Activated naive CD8-positive, alpha-beta T cell treated with anti-CD3 and anti-CD28 coated beads for 36 hours (primary cell): ENCODE data around the gene GPR22. TPM values are rescaled to one million over a fixed set of nuclear protein-coding genes. Genes with fewer than 3 reads are reported as not detected.

Experiments used
- DNase-seq: peaks from one replicate; pipeline ENCODE4 v3.0.0; 2021
- H3K27ac Mint-ChIP-seq: one replicate; pipeline ENCODE4 v1.8.0; 2022; ENCODE audit warnings: mild to moderate bottlenecking, moderate library complexity, mixed read lengths
- H3K27me3 Mint-ChIP-seq: one replicate; pipeline ENCODE4 v1.8.0; 2022; ENCODE audit warnings: mild to moderate bottlenecking, mixed read lengths
- H3K36me3 Mint-ChIP-seq: one replicate; pipeline ENCODE4 v1.8.0; 2021; ENCODE audit warnings: mild to moderate bottlenecking, mixed read lengths
- H3K4me1 Mint-ChIP-seq: one replicate; pipeline ENCODE4 v1.8.0; 2021; ENCODE audit warnings: mixed read lengths
- H3K4me3 Mint-ChIP-seq: one replicate; pipeline ENCODE4 v1.8.0; 2022; ENCODE audit warnings: mild to moderate bottlenecking, moderate library complexity, mixed read lengths
- H3K9me3 Mint-ChIP-seq: one replicate; pipeline ENCODE4 v1.8.0; 2022; ENCODE audit warnings: mixed read lengths
- total RNA-seq, 2 experiments: library from RNA; stranded (reverse); gene quantifications; one replicate each; pipeline ENCODE4 v1.2.3, GENCODE V29; 2021

Gene GPR22, protein sequence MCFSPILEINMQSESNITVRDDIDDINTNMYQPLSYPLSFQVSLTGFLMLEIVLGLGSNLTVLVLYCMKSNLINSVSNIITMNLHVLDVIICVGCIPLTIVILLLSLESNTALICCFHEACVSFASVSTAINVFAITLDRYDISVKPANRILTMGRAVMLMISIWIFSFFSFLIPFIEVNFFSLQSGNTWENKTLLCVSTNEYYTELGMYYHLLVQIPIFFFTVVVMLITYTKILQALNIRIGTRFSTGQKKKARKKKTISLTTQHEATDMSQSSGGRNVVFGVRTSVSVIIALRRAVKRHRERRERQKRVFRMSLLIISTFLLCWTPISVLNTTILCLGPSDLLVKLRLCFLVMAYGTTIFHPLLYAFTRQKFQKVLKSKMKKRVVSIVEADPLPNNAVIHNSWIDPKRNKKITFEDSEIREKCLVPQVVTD
- total RNA-seq, result not detected

DNA sequence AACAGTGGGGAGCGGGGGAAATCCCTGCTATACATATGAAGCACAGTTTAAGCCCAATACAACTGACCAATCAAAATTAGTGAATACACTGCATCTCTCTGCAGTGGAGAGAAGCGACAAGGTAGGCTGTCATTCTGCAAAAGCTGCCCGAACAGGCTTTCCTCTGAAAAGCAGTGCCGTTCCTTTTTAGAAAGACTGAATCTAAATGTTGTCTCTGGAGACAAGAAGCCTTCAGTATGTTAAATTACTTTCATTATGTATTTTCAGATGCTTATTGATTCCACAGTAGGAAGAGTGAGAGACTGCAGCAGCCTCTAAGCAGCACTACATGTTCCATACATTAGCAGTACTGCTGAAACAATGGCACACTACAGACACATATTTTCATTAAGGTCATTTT is at the start of gene GPR22:
Gene GPR22 (plus strand): TSS at position 129 of the 400 bp plus-strand sequence. CDS start 4,004 bp downstream, outside the sequence.
- peaks cover 7% of the 10 kb centered on the region for H3K4me1 Mint-ChIP-seq
- no peak within 1 kb of the TSS for H3K4me3 Mint-ChIP-seq
- H3K27ac Mint-ChIP-seq, result no peak within 1 kb of the TSS
- H3K36me3 Mint-ChIP-seq, result peaks cover 4% of the 10 kb centered on the region
- no peaks in the 10 kb centered on the region for H3K27me3 Mint-ChIP-seq
- no peak for DNase-seq
- H3K9me3 Mint-ChIP-seq, result no peaks in the 10 kb centered on the region

DNA sequence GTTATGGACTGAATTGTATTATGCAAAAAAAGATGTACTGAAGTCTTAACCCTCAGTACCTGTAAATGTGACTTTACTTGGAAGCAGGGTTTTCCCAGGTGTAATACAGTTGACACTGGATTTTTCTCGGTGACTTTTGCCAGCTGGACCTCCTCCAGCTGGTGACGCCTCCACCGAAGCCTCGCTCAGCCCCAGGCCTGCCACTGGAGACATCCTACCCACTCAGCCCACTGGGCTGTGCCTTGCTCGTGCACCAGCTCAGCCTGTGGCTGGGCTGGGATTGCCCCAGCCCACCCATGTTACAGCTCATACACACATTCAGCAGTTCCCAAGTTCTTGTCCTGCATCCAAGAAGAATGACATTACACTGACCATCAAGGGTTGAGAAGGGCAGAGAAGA is 42.4 kb upstream of the GPR22 start:
- H3K27ac Mint-ChIP-seq, result no peak overlapping the region

DNA sequence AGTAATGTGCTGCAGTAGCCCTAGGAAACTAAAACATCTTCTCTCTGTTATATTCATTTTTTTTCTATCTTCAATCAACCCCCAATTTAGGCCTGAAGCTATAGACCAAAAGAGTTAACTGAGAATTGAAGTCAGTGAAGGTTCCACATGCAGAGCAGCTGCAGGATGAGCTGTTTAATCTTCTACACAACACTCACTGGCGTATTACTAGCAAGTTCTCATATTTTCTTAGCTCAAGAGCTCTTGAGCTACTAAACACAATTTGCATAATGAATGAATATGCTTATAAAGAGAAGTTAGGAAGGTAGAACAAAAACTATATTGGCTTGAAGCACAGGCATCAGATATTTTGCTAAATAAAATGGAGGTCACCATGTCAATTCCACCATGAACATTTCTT is 41.2 kb upstream of the GPR22 start:
- no peak for DNase-seq
- peaks cover 5% of the 10 kb centered on the region for H3K9me3 Mint-ChIP-seq
- no peak overlapping the region for H3K27ac Mint-ChIP-seq
- H3K27me3 Mint-ChIP-seq, result no peaks in the 10 kb centered on the region
- no peak overlapping the region for H3K4me3 Mint-ChIP-seq
- H3K4me1 Mint-ChIP-seq, result peaks cover 7% of the 10 kb centered on the region
- H3K36me3 Mint-ChIP-seq, result peaks cover 33% of the 10 kb centered on the region

More for the DNA sequence above, 42.4 kb upstream of the GPR22 start:
- no peaks in the 10 kb centered on the region for H3K27me3 Mint-ChIP-seq
- peaks cover 26% of the 10 kb centered on the region for H3K36me3 Mint-ChIP-seq
- H3K4me1 Mint-ChIP-seq, result peaks cover 7% of the 10 kb centered on the region
- DNase-seq, result no peak
- no peak overlapping the region for H3K4me3 Mint-ChIP-seq
- peaks cover 5% of the 10 kb centered on the region for H3K9me3 Mint-ChIP-seq

DNA sequence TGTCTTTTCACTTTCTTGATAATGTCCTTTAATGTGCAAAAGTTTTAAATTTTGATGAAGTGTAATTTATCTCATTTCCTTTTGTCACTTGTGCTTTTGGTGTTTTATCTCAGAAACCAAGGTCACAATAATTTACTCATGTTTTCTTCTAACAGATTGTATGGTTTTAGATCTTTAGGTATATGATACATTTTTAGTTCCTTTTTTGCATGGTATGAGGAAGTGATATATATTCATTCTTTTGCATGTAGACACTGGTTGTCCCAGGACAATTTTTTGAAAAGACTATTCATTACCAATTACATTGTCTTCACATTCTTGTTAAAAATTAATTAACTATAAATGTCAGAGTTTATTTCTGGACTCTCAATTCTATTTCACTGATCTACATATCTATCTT is 39.8 kb upstream of the GPR22 start:
- Mint-ChIP-seq H3K4me1 (peaks cover 7% of the 10 kb centered on the region), H3K36me3 (peaks cover 42% of the 10 kb centered on the region), H3K4me3 (no peak overlapping the region), H3K27ac (no peak overlapping the region), H3K27me3 (no peaks in the 10 kb centered on the region), H3K9me3 (peaks cover 7% of the 10 kb centered on the region)
- no peak for DNase-seq

DNA sequence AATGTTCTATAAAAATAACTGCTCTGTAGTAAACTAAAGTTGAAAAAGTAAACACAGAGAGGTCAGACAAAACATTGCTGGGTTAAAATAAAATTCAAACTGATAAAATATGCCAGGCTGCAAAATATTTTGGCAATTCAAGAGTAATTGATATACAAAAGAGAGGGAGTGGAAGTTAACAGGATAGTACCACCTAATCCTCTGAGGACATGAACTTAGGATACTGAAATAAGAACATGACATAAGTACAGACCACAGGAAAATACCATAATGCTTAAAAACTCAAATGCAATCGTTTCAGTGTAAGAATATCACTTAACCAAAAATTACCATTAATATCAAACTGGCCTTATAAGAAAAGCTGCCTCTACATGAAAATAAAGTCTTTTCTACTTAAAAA is 37.6 kb upstream of the GPR22 start:
- Mint-ChIP-seq H3K4me1 (peaks cover 7% of the 10 kb centered on the region), H3K27ac (no peak overlapping the region), H3K36me3 (peaks cover 53% of the 10 kb centered on the region), H3K9me3 (peaks cover 8% of the 10 kb centered on the region), H3K4me3 (no peak overlapping the region), H3K27me3 (no peaks in the 10 kb centered on the region)
- DNase-seq, result no peak

DNA sequence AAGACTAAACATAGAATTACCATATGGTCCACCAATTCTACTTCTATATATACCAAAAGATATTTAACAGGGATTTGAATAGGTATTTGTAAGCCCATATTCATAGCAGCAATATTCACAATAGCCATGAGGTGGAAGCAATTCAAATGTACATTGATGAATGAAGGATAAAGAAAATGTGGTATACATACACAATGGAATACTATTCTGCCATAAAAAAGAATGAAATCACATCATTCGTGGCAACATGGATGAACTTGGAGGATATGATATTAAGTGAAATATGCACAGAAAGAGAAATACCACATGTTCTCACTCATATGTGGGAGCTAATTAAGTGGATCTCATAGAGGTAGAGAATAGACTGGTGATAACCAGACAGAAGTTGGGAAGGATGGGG is 34.1 kb upstream of the GPR22 start:
- no peak for DNase-seq
- Mint-ChIP-seq H3K9me3 (peaks cover 4% of the 10 kb centered on the region), H3K36me3 (peaks cover 37% of the 10 kb centered on the region), H3K4me3 (no peak overlapping the region), H3K27me3 (no peaks in the 10 kb centered on the region), H3K4me1 (peaks cover 2% of the 10 kb centered on the region), H3K27ac (no peak overlapping the region)

DNA sequence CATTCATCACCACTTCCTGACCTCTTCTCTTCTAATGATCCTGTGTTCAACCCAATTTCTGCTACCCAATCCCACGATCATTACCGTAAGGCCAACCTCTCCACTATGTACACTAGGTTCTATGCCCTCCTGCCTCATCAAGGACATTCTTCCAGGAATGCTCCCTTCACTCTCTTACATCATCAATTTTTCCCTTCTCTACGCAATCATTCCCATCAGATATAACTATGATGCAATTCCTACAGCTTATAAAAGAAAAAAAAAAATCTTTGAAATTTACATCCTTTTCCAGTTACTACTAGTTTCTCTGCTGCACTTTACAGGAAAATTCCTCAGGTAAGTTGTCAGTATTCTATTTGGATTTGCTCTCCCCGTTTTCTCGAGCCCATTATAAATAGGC is 30.8 kb upstream of the GPR22 start:
- H3K4me3 Mint-ChIP-seq, result no peak overlapping the region
- no peak for DNase-seq
- H3K9me3 Mint-ChIP-seq, result peaks cover 5% of the 10 kb centered on the region
- H3K27ac Mint-ChIP-seq, result no peak overlapping the region
- H3K36me3 Mint-ChIP-seq, result peaks cover 40% of the 10 kb centered on the region
- H3K27me3 Mint-ChIP-seq, result no peaks in the 10 kb centered on the region
- H3K4me1 Mint-ChIP-seq, result peaks cover 2% of the 10 kb centered on the region

GRCh38 chr7:107441581-107442422 is 28.1 kb upstream of the GPR22 start:
- peaks cover 5% of the 10 kb centered on the region for H3K4me1 Mint-ChIP-seq
- peaks cover 26% of the 10 kb centered on the region for H3K36me3 Mint-ChIP-seq
- H3K4me3 Mint-ChIP-seq, result no peak overlapping the region
- H3K27me3 Mint-ChIP-seq, result no peaks in the 10 kb centered on the region
- no peak overlapping the region for H3K27ac Mint-ChIP-seq
- peaks cover 2% of the 10 kb centered on the region for H3K9me3 Mint-ChIP-seq
- no peak for DNase-seq

DNA sequence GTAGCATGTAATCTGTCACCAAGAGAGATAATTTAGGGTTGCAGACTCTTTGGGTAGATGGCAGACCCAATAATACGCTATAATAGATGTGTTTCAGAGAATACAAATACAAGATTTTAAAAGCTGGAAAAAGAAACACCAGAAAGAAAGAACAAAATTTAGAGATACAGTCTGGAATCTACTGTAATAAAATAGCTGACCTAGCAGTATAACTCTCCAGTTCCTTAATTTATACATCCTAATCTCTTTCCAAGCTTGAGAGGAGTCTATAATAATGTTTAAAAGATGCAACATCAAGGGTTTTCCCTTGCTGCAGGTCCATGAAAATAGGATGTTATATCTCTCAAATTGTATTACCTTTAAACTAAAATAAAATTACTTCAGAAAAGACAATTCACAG is 27.2 kb upstream of the GPR22 start:
- peaks cover 7% of the 10 kb centered on the region for H3K4me1 Mint-ChIP-seq
- no peak overlapping the region for H3K4me3 Mint-ChIP-seq
- no peaks in the 10 kb centered on the region for H3K27me3 Mint-ChIP-seq
- peaks cover 2% of the 10 kb centered on the region for H3K9me3 Mint-ChIP-seq
- H3K36me3 Mint-ChIP-seq, result peaks cover 26% of the 10 kb centered on the region
- no peak for DNase-seq
- H3K27ac Mint-ChIP-seq, result no peak overlapping the region

GRCh38 chr7:107446531-107446930 is 23.3 kb upstream of the GPR22 start:
- Mint-ChIP-seq H3K9me3 (peaks cover 2% of the 10 kb centered on the region), H3K36me3 (peaks cover 33% of the 10 kb centered on the region), H3K27me3 (no peaks in the 10 kb centered on the region), H3K4me1 (peaks cover 13% of the 10 kb centered on the region), H3K27ac (no peak overlapping the region), H3K4me3 (no peak overlapping the region)
- DNase-seq, result peak; percentile 4

- peaks cover 13% of the 10 kb centered on the region for H3K4me1 Mint-ChIP-seq
- H3K36me3 Mint-ChIP-seq, result peaks cover 30% of the 10 kb centered on the region
- H3K4me3 Mint-ChIP-seq, result no peak overlapping the region
- H3K27me3 Mint-ChIP-seq, result no peaks in the 10 kb centered on the region
- no peak overlapping the region for H3K27ac Mint-ChIP-seq
- H3K9me3 Mint-ChIP-seq, result no peaks in the 10 kb centered on the region
- DNase-seq, result no peak
Measured at GRCh38 chr7:107446988-107447387, 22.9 kb upstream of the GPR22 start.

DNA sequence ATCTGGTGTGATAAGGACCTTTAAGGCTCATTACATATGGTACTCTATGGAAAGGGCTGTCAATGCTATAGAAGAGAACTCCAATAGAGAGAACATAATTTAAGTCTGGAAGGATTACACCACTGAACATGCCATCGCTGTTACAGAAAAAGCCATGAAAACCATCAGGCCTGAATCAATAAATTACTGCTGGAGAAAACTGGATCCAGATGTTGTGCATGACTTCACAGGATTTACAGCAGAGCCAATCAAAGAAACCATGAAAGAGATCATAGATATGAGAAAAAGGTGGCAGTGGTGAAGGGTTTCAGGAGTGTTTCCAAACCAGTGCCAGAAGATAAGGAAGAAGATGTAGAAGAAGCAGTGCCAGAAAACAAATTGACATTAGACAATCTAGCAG is 18.9 kb upstream of the GPR22 start:
- H3K27ac Mint-ChIP-seq, result no peak overlapping the region
- H3K4me1 Mint-ChIP-seq, result peaks cover 13% of the 10 kb centered on the region
- no peak for DNase-seq
- no peaks in the 10 kb centered on the region for H3K27me3 Mint-ChIP-seq
- H3K4me3 Mint-ChIP-seq, result no peak overlapping the region
- no peaks in the 10 kb centered on the region for H3K9me3 Mint-ChIP-seq
- H3K36me3 Mint-ChIP-seq, result peaks cover 19% of the 10 kb centered on the region

DNA sequence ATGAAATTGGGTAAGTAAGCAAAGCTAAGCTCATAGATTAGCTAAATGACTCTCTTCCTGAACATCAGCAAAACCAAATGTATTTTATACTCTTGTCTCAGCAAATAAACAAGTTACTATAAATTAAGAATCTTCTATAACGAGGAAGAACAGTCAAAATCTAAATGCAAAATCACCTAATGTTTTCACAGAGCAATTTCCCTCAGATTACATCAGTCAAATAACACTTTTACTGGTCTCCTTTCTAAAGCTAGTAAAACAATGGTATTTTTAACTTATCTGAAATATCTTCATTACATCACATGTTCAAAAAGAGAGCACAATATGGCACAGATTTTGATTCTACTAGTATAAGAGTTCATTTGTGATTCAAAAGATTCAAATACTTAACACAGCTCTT is 16.5 kb upstream of the GPR22 start:
- peaks cover 25% of the 10 kb centered on the region for H3K36me3 Mint-ChIP-seq
- no peak overlapping the region for H3K4me3 Mint-ChIP-seq
- H3K4me1 Mint-ChIP-seq, result peaks cover 7% of the 10 kb centered on the region
- H3K27ac Mint-ChIP-seq, result no peak overlapping the region
- DNase-seq, result no peak
- H3K27me3 Mint-ChIP-seq, result no peaks in the 10 kb centered on the region
- peaks cover 1% of the 10 kb centered on the region for H3K9me3 Mint-ChIP-seq

GRCh38 chr7:107461938-107462533 is 7.8 kb upstream of the GPR22 start:
- Mint-ChIP-seq H3K27me3 (no peaks in the 10 kb centered on the region), H3K9me3 (peaks cover 1% of the 10 kb centered on the region), H3K4me3 (no peak overlapping the region), H3K36me3 (peaks cover 9% of the 10 kb centered on the region), H3K27ac (no peak overlapping the region), H3K4me1 (no peaks in the 10 kb centered on the region)
- DNase-seq, result no peak
